HG03066 (cell line): ENCODE measurements around the gene BRSK1.

Source experiments
- ATAC-seq: cut with Tn5 transposase; IDR thresholded peaks from one replicate; pipeline ENCODE4 v1.9.1; 2021; ENCODE audit warnings: low read depth; ENCODE audit not compliant: unreplicated experiment

BRSK1 gene

GRCh38 chr19:55350620-55351315, 67.0 kb downstream of the BRSK1 start:
- ATAC-seq = no peak

GRCh38 chr19:55352040-55352439, 68.2 kb downstream of the BRSK1 start:
- ATAC-seq = no peak

GRCh38 chr19:55352549-55353145, 68.8 kb downstream of the BRSK1 start:
- no peak for ATAC-seq

- ATAC-seq = no peak
Observed at GRCh38 chr19:55353356-55353802, 69.6 kb downstream of the BRSK1 start.

- no peak for ATAC-seq
Observed at GRCh38 chr19:55353803-55354697, 70.3 kb downstream of the BRSK1 start.

GRCh38 chr19:55354698-55355212, 71.0 kb downstream of the BRSK1 start, which contains the start of gene COX6B2:
COX6B2 (minus strand) TSS chr19:55354719; CDS start chr19:55354521, 198 bp downstream.
- ATAC-seq = no peak

- ATAC-seq = no peak
Observed at GRCh38 chr19:55355213-55355821, 71.5 kb downstream of the BRSK1 start.

GRCh38 chr19:55358493-55358892, 74.7 kb downstream of the BRSK1 start:
- no peak for ATAC-seq

- no peak for ATAC-seq
Observed at GRCh38 chr19:55358943-55359908, 75.4 kb downstream of the BRSK1 start.

- no peak for ATAC-seq
Observed at GRCh38 chr19:55360902-55361301, 77.1 kb downstream of the BRSK1 start.
